ENCODE data around the gene FAM209B. TPM values are rescaled to one million over a fixed set of nuclear protein-coding genes. Genes with fewer than 3 reads are reported as not detected.

FAM209B gene
- total RNA-seq, 1 experiment from 2014 or later = 0.92 TPM

DNA sequence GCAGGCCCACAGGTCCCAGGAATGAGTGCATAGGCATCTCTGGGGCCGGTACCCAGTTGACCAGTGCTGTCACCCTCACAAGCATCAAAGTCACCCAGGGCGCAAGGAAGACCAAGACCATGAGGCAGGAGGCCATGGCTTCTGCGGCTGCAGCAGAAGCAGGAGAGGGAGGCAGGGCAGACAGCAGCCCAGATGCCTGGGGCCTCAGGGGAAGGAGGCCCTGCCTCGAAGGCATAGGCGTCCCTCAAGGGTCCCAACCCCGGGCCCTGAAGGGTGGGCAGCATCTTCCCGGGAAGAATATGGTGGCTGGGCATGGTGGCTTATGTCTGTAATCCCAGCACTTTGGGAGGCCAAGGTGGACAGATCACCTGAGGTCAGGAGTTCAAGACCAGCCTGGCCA is 5.5 kb upstream of the FAM209B start:
- Mint-ChIP-seq H3K4me1 (no peaks in the 10 kb centered on the region), H3K27me3 (ENCODE audit: low read depth) (no peaks in the 10 kb centered on the region), H3K9me3 (no peaks in the 10 kb centered on the region), H3K36me3 (ENCODE audit: insufficient read depth in 1 of 3, low read depth in 3 of 3) (peaks cover 0 to 3% (median 0%) of the 10 kb centered on the region in 3 experiments; a peak in 2 of 7 replicates), H3K4me3 (no peak overlapping the region), H3K27ac (no peak overlapping the region)
- Histone ChIP-seq H4K8ac (replicated peaks; ENCODE audit: insufficient read length, low read depth, low read length) (no peak overlapping the region), H3K18ac (ENCODE audit: insufficient read length, low read depth, low read length) (no peak overlapping the region), H3K9ac (ENCODE audit: extremely low read depth, insufficient read length, low read length) (no peak overlapping the region), H3K23me2 (ENCODE audit: insufficient read length, low read depth, low read length, poor library complexity, severe bottlenecking) (no peaks in the 10 kb centered on the region), H3K23ac (ENCODE audit: insufficient read length, low read depth, low read length) (no peak overlapping the region), H3K9me3 (ENCODE audit: control insufficient read depth, low read depth, low read length) (no peaks in the 10 kb centered on the region), H4K20me1 (ENCODE audit: control insufficient read depth, insufficient read depth, insufficient read length) (no peaks in the 10 kb centered on the region), H3K79me1 (ENCODE audit: insufficient read depth, low read depth, low read length, poor library complexity, severe bottlenecking) (no peaks in the 10 kb centered on the region), H2BK120ac (ENCODE audit: low read depth, low read length, poor library complexity, severe bottlenecking) (no peak overlapping the region), H2BK20ac (ENCODE audit: low read depth, low read length, poor library complexity, severe bottlenecking) (no peak overlapping the region), H2AFZ (ENCODE audit: low read length) (no peak overlapping the region), H3K79me2 (ENCODE audit: insufficient read depth, low read length) (no peaks in the 10 kb centered on the region), H2AK5ac (ENCODE audit: insufficient read length, low read length) (no peak overlapping the region), H3K4me2 (ENCODE audit: insufficient read depth, insufficient read length, low read length) (no peak overlapping the region), H3K4ac (ENCODE audit: low read depth, low read length) (no peak overlapping the region), H3K14ac (ENCODE audit: insufficient read depth, low read length) (no peak overlapping the region), H4K91ac (ENCODE audit: insufficient read length, low read depth, low read length) (no peak overlapping the region), H2BK5ac (ENCODE audit: insufficient read length, low read length) (no peak overlapping the region), H3K27me3 (ENCODE audit: insufficient read depth, low read length) (no peaks in the 10 kb centered on the region), H4K5ac (ENCODE audit: insufficient read length, low read depth, low read length) (no peak overlapping the region), H3T11ph (ENCODE audit: low read length) (no peak overlapping the region), H2BK12ac (ENCODE audit: insufficient read length, low read depth, low read length) (no peak overlapping the region), H3K56ac (ENCODE audit: insufficient read length, low read depth, low read length) (no peak overlapping the region), H3K27ac (ENCODE audit: insufficient read length, low read depth, low read length) (no peak overlapping the region), H3K4me1 (ENCODE audit: insufficient read depth, low read length) (no peaks in the 10 kb centered on the region), H2BK15ac (ENCODE audit: low read depth, low read length) (no peak overlapping the region)
- no CpG with 5 or more reads among the region's 7 CpGs for WGBS (ENCODE audit: extremely low coverage, insufficient read length, low lambda C conversion rate)
- TF ChIP-seq, protein P1, sequence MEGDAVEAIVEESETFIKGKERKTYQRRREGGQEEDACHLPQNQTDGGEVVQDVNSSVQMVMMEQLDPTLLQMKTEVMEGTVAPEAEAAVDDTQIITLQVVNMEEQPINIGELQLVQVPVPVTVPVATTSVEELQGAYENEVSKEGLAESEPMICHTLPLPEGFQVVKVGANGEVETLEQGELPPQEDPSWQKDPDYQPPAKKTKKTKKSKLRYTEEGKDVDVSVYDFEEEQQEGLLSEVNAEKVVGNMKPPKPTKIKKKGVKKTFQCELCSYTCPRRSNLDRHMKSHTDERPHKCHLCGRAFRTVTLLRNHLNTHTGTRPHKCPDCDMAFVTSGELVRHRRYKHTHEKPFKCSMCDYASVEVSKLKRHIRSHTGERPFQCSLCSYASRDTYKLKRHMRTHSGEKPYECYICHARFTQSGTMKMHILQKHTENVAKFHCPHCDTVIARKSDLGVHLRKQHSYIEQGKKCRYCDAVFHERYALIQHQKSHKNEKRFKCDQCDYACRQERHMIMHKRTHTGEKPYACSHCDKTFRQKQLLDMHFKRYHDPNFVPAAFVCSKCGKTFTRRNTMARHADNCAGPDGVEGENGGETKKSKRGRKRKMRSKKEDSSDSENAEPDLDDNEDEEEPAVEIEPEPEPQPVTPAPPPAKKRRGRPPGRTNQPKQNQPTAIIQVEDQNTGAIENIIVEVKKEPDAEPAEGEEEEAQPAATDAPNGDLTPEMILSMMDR (conservative IDR thresholded peaks at IDR 0.05) = no peak
- no peak for DNase-seq
